G401.6 (cell line): ENCODE data around the gene WWTR1.

Experiments
- FAIRE-seq: peaks from 2 replicates; lab custom pipeline; 2012; peaks lifted over from hg19 to GRCh38; lab: Jason Lieb, UNC

Gene WWTR1

DNA sequence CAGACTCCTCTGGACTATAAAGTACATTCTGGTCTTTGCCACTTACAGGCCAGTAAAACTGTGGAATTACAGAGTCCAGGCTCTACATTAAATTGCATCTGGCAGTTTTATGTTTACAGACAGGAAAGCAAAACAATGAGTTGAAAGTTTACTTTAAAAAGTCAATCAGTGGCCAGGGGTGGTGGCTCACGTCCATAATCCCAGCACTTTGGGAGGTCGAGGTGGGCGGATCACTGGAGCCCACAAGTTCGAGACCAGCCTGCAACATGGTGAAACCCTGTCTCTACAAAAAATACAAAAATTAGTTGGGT, 129.5 kb downstream of the WWTR1 start:
- FAIRE-seq: no peak

DNA sequence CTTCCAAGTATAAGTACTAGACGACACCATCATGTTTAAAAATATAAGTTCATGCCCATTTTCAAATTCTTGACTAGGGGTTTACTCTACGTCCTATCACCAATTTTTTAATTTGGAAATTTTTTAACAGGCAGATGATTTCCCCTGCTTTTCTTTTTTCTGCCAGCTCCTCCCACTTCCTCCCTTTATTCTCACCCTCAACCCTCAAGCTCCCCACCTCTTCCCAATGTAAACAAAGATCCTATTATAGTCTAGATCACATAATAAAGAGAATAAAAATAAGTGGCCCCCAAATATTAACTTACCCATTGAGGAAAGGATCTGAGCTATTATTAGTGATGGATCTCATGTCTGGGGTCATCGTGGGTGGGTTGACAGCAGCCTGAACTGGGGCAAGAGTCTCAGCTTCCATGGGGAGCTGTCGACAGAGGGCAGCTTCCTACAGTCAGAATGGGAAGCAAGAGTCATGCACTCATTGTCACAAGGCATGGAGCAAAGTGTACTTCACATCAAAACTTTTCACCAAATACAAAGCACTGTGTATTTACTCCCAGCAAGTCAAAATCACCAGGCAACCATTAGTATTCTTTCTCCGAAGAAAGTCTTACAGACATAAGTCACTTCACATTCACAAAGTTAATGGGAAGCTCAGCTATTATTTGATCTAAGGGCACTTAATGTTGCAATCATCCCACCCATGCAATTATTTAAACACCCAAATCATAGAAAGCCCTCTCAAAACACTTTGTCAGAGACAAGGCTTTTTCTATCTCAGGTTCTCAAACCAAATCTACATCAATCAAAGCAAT, 130.1 kb downstream of the WWTR1 start:
- FAIRE-seq: no peak

DNA sequence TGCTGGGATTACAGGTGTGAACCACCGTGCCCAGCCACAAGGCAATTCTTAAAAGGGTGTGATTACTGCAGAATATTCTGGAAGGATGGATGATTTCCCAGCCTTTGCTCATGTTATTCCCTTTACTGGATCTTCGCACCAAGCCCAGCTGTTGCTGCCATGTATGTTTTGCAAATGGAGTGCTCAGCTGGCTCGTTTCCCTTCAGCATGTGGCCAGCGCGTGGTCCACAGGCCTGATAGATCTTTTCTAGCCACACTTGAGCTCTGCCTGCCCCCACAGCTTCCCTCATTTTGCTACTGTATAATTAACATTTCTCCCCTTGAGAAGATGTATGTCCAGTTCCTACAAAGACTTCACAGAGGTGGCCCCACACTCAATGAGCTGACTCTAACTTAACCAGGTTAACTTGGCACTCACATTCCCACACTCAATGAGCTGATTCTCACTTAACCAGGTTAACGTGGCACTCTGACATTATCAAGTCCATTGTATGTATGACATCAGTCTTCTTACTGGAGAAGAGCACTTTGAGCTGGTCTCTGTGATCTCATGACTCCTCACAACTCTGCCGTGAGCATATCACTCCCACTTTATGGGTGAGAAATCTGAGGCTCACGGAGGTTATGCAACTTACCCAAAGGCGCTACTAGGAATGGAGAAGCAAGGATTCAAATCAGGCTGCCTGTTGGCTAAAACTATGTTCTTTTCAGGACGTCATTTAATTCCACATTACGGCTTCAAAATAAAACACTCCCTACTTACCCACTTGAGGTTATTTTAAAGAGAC, 134.1 kb downstream of the WWTR1 start:
- FAIRE-seq: no peak

DNA sequence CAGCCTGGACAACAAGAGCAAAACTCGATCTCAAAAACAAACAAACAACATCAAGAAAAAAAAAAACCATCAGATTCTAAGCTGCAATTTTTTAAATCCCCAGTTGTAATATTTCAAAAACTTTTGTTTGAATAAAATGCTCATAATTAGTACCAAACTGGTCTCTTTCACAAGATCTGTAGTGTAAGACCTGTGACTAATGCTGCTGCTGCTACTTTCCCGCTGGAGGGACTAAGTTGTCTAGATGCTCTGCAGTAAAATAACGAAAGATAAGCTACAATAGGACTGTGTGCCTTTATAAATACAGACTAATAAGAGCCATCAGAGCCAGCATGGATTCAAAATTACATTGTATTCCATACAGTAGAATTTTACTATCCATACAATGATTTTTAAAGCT, 137.9 kb downstream of the WWTR1 start:
- FAIRE-seq: no peak

DNA sequence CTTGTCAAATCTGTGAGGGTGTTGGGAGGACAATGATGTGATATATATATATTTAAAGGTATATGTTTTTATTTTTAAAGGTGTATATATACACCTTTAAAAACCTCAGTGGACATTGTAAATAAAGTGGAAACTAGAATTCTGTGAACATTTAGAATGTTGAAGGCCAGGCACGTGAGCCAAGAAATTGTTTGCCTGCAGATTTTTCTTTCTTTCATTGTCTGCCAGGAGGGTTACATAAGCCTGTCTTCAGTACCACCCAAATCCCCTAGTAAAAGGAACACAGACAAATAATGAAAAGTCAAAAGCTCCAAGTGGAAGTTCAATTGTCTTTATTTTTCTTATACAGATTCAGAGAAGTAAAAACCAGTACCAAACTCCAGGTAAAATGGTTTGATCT, 140.9 kb downstream of the WWTR1 start:
- FAIRE-seq: no peak

DNA sequence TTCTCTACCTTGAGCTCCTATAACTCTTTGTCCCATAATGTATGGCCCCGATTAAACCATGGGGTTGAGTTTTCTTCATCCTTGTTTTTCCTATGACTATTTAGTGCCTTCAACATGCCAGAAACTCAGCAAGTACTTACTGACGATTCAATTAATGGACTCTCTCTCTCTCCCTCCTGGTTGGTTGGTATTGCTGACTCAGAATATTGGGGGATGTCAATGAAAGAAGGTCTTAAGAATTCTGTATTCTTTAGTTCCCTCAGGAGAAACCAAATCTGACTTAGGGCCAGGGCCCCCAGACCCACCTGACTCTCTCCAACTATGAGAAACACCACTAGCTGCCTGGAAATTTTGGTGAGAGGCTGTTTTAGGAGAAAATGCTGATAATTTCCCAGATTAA, 142.6 kb downstream of the WWTR1 start:
- FAIRE-seq: no peak

DNA sequence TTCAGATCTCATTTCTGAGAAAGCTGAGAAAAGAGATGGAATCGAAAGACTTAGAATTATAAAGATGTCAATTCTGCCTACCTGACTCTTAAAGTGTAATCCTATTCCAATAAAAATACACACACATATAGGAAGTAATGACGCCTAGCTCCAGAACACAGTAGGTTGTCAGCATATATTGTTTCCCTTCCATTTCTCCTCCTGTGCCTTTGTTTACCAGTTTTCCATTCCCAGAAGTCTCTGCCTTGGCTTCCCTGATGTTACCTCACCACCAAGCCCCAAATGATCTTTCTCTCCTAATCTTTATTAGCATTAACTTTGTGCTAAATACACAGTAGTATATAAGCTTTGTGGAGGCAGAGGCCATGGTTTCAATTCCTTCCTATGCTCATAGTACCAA, 143.4 kb downstream of the WWTR1 start:
- FAIRE-seq: no peak

DNA sequence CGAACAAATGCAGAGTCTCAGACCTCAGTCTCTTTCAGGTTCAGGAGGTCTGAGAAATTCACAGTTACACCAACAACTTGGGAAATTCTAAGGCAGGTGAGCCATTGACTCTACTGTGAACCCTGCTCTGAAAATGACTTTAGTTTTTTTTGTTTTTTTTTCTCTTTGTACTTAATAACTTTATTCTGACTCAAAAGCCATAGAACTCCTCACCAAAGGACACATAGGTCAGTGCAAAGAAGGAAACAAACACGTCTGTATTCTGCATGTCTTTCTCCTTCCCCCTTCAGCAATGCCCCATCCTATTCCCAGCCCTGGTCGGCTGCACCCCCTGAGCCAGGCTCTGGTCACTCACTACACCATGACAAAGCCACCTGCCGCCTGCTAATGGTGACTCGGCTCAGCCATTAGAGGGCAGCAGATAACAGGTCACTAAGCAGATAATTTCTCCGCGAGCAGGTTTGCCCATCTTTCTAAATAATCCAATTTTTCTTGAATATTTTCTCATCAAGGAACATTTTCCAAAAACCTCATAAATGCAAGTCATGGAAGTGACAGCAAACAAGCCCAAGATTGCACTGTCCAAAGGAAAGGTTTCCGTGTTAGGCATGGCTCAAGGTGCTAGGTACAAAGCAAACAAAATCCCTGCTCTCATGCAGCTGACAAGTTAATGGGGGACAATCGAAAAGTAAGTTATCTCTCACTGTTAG, 145.6 kb downstream of the WWTR1 start:
- peak; percentile 69 for FAIRE-seq

DNA sequence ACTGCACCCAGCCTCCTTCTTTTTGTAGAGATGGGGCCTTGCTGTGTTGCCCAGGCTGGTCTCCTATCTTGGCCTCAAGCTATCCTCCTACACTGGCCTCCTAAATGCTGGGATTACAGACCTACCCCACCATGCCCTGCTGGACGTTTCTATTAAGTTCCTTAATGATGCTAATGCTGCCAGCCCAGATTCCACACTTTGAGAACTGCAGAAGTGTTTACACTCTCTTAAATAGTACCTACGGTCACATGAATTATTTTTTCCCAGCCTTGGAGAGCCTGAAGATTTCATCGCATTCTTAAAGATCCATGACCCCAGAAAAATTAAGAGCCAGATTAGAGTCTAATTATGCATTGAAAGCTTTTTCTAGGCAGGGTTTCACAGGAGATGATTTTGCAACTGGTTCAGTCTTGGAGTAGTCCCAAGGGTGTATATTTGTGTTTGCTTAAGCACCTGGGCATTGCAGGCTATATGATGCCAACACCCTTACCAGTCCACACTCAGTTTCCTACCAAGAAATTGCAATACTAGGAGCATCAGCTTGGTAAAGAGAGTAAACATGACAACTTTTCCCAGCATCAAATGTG, 146.7 kb downstream of the WWTR1 start:
- no peak for FAIRE-seq

DNA sequence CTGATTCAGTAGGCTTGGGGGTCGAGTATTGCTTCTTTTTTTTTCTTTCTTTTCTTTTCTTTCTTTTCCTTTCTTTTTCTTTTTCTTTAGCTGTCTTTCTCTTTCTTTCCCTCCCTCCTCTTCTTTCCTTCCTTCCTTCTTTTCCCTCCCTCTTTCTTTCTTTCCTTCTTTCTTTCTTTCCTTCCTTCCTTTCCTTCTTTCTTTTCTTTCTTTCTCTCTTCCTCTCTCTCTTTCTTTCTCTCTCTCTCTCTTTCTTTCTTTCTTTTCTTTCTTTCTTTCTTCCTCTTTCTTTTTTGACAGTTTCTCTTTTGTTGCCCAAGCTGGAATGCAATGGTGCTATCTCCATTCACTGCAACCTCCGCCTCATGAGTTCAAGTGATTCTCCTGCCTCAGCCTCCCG, 147.3 kb downstream of the WWTR1 start:
- FAIRE-seq: no peak

DNA sequence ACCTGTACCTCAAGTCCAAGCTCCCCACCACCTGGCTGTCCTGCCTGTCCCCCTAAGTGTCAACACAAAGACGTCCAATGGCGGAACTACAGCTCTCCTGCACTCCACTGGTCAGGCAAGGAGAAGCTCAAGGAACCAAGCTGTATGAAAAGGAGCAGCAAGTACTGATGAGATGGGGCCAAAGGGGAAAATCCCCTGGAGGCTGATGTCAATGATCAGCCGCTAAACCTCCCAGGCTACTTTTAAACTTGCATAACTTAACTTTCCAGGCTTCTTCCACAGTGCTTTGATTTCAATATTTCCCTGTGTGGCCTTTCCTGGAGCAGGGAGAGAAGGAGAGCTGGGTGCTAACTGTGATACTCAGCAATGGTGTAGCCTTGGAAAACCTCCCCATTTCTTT, 148.3 kb downstream of the WWTR1 start:
- FAIRE-seq: no peak

DNA sequence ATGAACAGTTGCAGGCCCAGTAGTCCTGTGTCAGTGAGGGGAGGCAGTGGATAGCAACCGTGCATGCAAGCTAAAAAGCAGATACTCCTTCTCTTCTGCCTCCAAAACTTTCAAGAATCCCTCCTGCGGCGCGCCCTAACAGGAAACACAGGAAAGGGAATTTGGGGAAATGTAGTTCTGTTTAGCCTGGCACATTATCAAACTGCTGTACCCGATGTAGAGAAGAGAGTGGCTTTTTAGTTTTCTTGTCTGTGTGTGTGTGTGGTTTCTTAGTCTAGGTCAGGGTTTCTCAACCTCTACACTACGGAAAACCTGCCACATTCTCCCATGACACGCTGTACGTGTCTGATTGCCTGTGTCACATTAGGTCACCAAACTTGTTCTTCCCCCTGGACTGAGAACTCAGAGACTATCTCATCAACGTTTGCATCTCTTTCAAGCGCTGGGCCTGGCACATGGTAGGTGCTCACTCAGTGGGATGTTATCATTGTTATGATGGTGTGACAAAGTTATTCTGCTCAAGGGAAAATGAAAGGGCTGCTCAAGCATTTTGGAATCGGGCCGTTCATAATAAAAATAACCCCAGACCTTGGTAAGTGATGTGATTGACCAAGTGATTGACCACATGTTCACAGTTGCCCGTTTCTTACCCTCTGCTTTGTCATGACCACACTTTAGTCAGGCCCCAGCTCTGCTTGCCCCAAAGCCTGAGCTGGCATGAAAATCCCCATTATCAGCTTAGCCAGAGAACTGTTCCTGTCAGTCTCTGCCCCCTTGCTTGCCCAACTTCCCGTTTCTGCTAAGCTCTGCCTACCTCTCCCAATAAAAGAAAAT, 150.1 kb downstream of the WWTR1 start:
- FAIRE-seq: no peak

DNA sequence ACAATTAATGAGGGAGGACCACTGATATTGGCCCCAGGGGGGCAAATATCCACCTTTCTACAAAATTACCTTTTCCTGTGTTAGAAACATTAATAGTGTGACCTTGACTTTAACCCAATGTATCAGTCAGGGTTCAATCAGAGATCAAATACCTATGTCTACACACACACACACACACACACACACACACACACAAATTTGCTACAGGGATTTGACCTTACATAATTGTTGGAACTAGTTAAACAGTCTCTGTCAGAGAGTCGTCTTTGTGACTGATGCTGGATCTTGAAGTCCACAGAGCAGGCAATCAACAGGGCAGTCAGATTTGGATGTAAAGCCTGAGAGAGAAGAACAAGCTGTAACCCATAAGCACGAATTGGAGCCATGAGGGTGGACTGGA, 150.9 kb downstream of the WWTR1 start:
- no peak for FAIRE-seq

DNA sequence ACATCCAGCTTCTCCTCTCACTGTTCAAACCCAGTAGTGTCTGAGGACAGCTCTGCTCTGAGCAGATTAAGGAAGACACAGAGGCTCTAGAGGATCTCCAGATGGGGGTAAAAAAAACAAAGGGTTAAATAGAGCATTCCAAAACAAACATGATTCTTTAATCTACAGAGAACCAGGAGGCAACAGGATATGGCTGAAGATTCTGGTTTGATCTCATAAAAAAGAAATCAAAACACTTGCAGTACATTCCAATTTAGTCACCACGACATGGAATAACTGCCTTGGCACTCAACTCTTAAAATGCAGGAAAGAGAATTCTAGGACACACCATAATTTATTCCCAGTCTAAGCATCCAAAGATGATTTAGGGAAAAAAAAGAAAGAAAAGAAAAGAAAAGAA, 151.3 kb downstream of the WWTR1 start:
- no peak for FAIRE-seq

DNA sequence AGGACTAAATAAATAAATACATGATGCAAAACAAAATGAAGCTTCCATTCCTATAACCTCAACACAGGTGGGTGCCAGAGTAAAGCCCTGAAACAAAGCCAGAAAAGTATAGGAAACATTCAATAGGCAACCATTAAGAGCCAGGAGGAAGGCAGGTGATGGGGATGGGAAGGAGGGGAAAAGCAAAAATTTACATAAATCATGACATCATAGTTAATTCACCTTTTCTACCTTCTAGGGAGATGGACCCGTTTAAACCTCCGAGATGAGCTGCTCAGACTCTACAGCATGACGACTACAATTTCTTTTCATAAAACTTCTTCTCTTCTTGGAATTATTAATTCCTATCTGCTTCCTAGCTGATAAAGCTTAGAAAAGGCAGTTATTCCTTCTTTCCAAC, 155.4 kb downstream of the WWTR1 start:
- FAIRE-seq: no peak

DNA sequence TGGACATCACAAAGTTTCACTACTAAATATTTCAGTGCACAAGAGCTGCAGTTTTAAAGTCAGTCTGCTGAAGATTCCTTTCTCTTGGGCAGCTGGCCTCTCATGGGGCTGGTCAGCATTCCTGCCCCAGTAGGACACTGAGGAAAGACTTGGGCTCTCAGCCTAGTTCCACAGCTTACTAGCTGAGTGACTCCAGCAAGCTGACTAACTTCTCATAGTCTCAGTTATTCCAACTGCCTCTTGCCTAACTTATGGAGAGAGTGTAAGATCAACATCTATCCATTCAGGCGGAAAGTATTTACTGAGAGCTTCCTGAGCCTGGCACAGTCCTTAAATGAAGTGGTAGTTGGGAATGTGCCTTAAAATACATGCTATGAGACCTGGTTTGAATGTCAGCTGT, 156.3 kb downstream of the WWTR1 start:
- FAIRE-seq: no peak

DNA sequence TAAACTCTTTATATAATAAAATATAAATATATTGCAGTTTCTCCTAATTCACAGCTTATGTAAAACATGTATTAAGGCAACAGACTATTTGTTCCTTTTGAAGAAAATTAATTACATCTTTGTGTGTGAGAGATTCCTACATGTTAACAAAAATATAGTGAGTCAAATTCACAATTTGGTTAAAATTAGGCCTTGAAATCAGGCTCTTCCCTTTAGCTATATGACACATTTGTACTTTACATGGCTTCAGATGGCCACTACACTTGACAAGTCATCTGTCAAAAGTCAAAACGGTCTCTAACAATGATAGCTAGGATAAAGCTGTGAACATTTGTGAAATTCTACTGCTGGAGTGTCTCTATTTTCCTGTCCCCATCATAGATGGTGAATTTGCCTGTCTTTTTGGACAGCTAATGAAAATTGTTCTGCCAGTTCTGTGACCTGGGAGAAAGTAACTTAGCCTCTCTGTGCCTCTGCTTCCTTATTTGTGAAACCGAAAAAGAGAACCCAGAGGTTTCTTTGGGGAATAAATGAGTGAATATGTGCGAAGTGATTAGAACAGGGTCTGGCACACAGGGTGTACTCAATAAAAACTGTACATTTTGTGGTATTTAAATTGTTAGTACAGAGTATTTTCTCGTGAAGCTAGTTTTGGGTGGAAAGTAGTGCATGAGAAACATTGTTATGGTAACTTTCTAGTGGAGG, 159.7 kb downstream of the WWTR1 start:
- FAIRE-seq: no peak

DNA sequence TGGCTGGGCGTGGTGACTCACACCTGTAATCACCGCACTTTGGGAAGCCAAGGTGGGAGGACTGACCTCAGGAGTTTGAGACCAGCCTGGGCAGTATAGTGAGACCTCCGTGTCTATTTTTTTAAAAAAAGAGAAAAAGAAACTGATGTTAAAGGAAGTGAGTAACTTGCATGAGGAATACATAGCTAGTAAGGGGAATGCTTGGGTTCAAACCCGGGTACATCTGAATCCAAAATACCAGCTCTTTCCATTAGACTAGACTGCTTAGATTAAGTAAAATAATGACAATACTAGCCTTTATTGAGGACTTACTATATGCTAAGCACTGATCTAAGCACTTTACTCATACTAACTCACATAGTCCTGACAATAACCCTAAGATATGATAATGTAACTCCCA, 160.9 kb downstream of the WWTR1 start:
- no peak for FAIRE-seq

DNA sequence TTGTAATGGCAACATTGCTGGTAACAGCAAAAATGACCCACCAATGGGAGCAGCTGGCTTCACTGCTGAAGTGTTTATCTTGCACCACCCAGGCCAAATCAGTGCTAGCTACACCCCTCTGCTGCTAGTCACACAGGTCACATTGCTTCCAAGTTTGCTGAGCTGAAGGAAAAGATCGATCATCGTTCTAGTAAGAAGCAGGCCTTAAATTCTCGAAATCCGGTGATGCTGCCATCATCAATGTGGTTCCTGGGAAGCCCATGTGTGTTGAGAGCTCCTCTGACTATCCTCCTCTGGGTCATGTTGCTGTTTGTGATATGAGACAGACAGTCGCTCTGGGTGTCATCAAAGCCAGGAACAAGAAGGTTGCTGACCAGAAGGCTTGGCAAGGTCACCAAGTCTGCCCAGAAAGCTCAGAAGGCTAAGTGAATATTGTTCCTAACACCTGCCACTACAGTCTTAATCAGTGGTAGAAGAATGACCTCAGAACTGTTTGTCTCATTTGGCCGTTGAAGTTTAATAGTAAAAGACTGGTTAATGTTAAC, 162.2 kb downstream of the WWTR1 start:
- no peak for FAIRE-seq

DNA sequence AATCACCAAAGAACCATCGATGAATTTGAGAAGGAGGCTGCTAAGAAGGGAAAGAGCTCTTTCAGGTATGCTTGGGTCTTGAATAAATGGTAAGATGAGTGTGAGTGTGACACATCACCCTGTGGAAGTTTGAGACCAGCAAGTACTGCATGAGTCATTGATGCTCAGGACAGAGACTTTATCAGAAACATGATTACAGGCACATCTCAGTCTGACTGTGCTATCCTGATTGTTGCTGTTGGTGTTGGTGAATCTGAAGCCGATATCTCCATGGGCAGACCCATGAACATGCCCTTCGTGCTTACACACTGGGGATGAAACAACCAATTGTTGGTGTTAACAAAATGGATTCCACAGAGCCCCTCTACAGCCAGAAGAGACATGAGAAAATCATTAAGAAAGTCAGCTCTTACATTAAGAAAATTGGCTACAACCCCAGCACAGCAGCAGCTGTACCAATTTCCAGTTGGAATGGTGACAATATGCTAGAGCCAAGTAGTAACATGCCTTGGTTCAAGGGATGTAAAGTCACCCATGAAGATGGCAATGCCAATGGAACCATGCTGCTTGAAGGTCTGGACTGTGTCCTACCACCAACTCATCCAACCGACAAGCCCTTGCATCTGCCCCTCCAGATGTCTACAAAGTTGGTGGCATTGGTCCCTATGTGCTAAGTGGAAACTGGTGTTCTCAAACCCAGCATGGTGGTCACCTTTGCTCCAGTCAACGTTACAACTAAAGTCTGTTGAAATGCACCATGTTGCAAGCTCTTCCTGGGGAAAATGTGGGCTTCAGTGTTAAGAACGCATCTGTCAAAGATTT, 162.9 kb downstream of the WWTR1 start:
- FAIRE-seq: no peak
